22Rv1 (cell line): ENCODE measurements around the gene TMEM117.
"Not testable (repeated sequence)": the region's sequence is repeated elsewhere in the genome, so short reads cannot be mapped to it uniquely, and the experiment has no call there.

ENCODE experiments used
- H3K27ac ChIP-seq: fragments of 450-650 bp; 2 replicates; pipeline ENCODE4 v1.5.1; 2017
- ZFX ChIP-seq: fragments of 450-650 bp; IDR thresholded peaks from 2 replicates; pipeline ENCODE4 v1.6.1; 2017; ENCODE audit warnings: antibody characterized with exemption, borderline replicate concordance
- TF ChIP-seq, protein P1 (sequence below): fragments of 450-650 bp; IDR thresholded peaks from 2 replicates; pipeline ENCODE4 v1.5.1; 2017; ENCODE audit warnings: mild to moderate bottlenecking

Gene TMEM117

DNA sequence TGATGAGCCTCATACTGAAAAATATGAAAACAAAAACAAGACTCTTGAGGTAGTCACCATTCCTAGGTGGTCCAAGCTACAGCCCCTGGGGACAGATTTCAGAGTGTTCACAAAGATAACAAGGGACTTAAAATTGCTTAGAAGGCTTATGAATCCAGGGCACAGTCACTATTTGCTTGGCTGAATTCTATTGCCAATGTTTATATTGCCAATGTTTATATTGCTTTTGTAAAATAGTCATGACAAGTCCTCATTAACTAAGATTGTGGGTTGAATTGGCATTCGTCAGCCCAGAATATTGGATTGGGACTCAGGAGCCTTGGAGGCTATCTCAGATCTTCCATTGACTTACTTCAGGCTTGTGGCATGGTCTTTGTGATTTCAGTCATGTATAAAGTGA, 6.4 kb downstream of the TMEM117 start:
- H3K27ac ChIP-seq: no peak overlapping the region
- TF ChIP-seq, protein P1, sequence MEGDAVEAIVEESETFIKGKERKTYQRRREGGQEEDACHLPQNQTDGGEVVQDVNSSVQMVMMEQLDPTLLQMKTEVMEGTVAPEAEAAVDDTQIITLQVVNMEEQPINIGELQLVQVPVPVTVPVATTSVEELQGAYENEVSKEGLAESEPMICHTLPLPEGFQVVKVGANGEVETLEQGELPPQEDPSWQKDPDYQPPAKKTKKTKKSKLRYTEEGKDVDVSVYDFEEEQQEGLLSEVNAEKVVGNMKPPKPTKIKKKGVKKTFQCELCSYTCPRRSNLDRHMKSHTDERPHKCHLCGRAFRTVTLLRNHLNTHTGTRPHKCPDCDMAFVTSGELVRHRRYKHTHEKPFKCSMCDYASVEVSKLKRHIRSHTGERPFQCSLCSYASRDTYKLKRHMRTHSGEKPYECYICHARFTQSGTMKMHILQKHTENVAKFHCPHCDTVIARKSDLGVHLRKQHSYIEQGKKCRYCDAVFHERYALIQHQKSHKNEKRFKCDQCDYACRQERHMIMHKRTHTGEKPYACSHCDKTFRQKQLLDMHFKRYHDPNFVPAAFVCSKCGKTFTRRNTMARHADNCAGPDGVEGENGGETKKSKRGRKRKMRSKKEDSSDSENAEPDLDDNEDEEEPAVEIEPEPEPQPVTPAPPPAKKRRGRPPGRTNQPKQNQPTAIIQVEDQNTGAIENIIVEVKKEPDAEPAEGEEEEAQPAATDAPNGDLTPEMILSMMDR: no peak
- TF ChIP-seq ZFX: no peak

DNA sequence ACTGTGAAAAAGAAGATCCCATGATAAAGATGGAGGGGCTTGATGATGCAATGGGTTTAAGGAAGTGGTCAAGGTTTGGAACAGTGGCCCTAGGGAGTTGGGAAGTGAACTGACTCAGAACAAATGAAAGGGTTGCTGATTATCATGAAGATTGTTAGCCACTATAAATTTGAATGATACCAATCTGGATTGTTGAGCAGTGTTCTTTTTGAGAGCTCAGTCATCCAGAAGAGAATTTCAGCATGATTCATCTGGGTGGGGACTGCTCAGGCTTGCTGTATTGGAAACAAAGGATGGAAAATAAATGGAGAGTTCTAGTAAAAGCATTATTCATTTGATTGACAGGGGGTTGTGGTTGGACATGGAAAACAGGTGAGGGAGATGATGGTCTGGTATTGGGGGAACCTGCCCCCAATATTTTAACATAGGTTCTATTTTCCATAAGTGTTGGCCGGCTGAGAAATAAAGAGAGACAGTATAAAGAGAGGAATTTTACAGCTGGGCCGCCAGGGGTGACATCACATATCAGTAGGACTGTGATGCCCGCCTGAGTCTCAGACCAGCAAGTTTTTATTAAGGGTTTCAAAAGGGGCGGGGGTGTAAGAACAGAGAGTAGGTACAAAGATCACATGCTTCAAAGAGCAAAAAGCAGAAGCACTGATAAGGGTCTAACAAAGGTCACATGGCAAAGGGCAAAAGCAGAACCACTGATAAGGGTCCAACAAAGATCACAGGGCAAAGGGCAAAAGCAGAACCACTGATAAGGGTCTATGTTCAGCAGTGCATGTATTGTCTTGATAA, 11.7 kb downstream of the TMEM117 start:
- not testable (repeated sequence) for H3K27ac ChIP-seq

DNA sequence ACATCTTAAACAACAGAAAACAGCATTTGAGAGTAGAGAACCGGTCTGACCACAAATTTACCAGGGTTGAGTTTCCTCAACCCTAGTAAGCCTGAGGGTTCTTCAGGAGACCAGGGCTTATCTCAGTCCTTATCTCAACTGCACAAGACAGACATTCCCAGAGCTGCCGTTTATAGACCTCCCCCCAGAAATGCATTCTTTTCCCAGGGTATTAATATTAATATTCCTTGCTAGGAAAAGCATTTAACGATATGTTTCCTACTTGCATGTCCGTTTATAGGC, 12.3 kb downstream of the TMEM117 start:
- TF ChIP-seq ZFX: no peak
- TF ChIP-seq, protein P1: no peak
- H3K27ac ChIP-seq: no peak overlapping the region

DNA sequence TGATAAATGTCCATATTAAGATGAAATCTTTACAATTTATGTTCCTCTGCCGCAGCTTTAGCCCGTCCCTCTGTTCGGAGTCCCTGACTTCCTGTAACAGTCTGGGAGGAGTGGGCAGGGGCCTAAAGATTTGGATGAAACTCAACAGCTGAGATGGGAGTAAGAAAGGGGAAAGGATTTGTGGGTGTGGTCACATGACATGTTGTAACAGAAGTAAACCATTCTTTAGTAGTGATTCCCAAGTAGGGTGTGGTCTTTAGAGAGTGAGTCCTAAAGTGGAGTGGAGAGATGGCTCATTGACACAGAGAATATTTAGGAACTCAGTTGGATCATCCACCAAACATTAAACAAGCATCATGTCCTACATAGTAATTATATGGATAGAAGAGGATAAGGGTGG, 12.9 kb downstream of the TMEM117 start:
- no peak for TF ChIP-seq ZFX
- TF ChIP-seq, protein P1: no peak
- no peak overlapping the region for H3K27ac ChIP-seq

DNA sequence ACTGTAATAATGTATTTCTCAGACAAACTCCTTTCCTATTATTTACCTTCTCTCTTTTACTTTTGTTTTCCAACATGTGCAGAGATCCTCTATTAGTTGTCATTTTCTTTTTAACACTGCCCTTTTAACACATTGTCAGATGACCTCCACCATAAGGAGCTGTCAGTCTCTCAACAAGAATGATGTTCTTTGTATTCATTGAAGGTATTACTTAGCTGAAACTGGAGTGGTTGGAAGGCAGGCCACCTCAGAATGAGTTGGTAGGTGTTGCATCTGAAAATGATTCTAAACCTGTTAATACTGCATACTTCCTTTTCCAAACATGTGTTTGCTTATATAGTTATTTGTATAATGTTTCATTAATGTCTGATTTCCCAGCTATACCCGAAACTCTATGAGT, 16.9 kb downstream of the TMEM117 start:
- no peak for TF ChIP-seq ZFX
- TF ChIP-seq, protein P1: no peak

DNA sequence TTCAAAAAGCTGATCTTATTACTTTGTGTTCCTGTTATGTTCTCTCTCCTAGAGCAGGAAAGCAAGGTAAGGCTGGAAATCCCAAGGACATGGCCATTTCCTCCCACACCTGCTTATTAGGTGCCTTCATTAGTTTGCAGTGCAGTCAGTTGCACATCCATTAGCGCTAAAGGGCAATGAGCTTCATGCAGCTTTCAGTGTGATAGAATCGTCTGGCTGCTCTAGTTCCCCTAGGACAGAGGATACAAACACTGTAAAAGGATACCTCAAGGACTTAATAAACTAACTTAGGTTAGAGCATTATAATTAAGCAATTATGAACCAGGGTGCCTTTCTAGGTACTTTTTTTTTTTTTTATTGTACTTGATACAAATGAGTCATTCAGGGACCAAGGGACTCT, 21.1 kb downstream of the TMEM117 start:
- H3K27ac ChIP-seq: no peak overlapping the region

More for the DNA sequence above, 16.9 kb downstream of the TMEM117 start:
- no peak overlapping the region for H3K27ac ChIP-seq

DNA sequence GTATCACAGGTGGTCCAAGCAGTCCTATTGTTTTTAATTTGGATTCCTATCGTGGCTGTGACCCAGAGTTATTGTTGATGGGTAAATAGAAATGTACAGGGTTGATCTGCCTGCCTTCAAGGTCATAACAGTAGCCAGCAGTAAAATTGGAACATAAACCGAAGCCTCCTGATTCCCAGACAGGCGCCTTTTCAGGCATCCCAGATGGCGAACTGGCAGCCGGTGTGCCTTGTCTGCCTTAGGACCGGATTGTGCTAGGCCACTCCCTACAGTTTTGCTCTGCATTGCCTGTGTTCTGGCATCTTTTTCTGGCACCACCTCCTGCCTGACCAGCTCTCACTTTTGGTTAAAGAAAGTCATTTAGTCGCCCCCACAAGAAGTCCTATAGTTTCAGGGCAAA, 22.2 kb downstream of the TMEM117 start:
- H3K27ac ChIP-seq: no peak overlapping the region
- no peak for TF ChIP-seq ZFX
- TF ChIP-seq, protein P1: no peak

More for the DNA sequence above, 21.1 kb downstream of the TMEM117 start:
- TF ChIP-seq ZFX: no peak
- TF ChIP-seq, protein P1: no peak

DNA sequence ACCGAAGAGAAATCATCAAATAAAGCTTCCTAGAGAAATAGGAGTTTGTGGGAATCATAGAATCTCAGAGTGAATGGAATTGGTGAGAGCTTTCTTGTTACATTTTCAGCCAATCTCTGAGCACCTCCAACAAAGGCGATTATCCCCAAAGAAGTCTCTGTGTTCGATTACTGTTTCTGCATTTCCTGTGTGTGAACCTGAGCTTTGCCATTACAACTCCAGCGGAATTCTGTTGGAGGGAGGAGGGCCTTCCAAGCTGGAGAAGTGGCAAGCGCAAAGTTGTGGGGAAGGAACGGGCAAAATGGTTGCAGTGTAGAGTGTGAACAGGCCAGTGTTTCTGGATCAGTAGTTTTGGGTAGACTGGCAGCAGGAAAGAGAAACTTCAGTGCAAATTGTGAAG, 23.1 kb downstream of the TMEM117 start:
- TF ChIP-seq ZFX: no peak
- TF ChIP-seq, protein P1: no peak
- H3K27ac ChIP-seq: no peak overlapping the region
